SU-DHL-6 (cell line): Measurements from ENCODE around the gene SMIM33.
"Not testable (repeated sequence)": the region's sequence is repeated elsewhere in the genome, so short reads cannot be mapped to it uniquely, and the experiment has no call there.

Experiments
- H2AFZ ChIP-seq: fragments of 200-600 bp; sonication (generic); 2 replicates; pipeline ENCODE4 v1.6.1; 2014; ENCODE audit warnings: low read depth, mild to moderate bottlenecking, moderate library complexity, mixed read lengths, antibody characterized with exemption, low read length; ENCODE audit not compliant: severe bottlenecking
- H3F3A ChIP-seq: fragments of 200-600 bp; shearing (Covaris generic); 2 replicates; pipeline ENCODE4 v1.6.0; 2016; ENCODE audit warnings: antibody characterized with exemption, mild to moderate bottlenecking; ENCODE audit not compliant: insufficient read depth
- H3K27ac ChIP-seq: fragments of 200-600 bp; sonication (generic); 2 replicates; pipeline ENCODE4 v1.5.1; 2016; ENCODE audit warnings: low read depth, mild to moderate bottlenecking, low read length, moderate library complexity, mixed read lengths
- H3K27me3 ChIP-seq: fragments of 200-600 bp; sonication (generic), shearing (Covaris generic); 2 replicates; pipeline ENCODE4 v1.6.0; 2014; ENCODE audit warnings: mild to moderate bottlenecking, low read length
- H3K36me3 ChIP-seq: fragments of 200-600 bp; sonication (generic); 2 replicates; pipeline ENCODE4 v1.6.1; 2014; ENCODE audit warnings: mild to moderate bottlenecking, low read length, mixed read lengths
- H3K4me2 ChIP-seq: fragments of 300-600, 200-600 bp; shearing (Covaris generic), sonication (generic); 2 replicates; pipeline ENCODE4 v1.6.0; 2014; ENCODE audit warnings: low read length, low read depth, mild to moderate bottlenecking; ENCODE audit not compliant: poor library complexity, severe bottlenecking
- H3K4me3 ChIP-seq: fragments of 200-600 bp; sonication (generic); 2 replicates; pipeline ENCODE4 v1.5.1; 2014; ENCODE audit warnings: antibody characterized with exemption, low read length, mild to moderate bottlenecking, mixed read lengths; ENCODE audit not compliant: insufficient read depth, poor library complexity, severe bottlenecking
- H3K79me2 ChIP-seq: fragments of 200-600 bp; sonication (generic); 2 replicates; pipeline ENCODE4 v1.6.1; 2014; ENCODE audit warnings: mild to moderate bottlenecking, low read length, moderate library complexity; ENCODE audit not compliant: insufficient read depth
- H3K9ac ChIP-seq: fragments of 200-600 bp; sonication (generic); 2 replicates; pipeline ENCODE4 v1.7.0; 2014; ENCODE audit warnings: mild to moderate bottlenecking, low read length
- H3K9me2 ChIP-seq: fragments of 200-600 bp; sonication (generic); replicated peaks from 2 replicates; pipeline ENCODE4 v1.6.1; 2014; ENCODE audit warnings: low read length; ENCODE audit not compliant: insufficient read depth
- H3K9me3 ChIP-seq: fragments of 200-600 bp; sonication (generic); 2 replicates; pipeline ENCODE4 v1.6.1; 2014; ENCODE audit warnings: low read length, mixed read lengths; ENCODE audit not compliant: insufficient read depth
- H4K20me1 ChIP-seq: fragments of 200-600 bp; sonication (generic); 2 replicates; pipeline ENCODE4 v1.6.1; 2014; ENCODE audit warnings: low read depth, mild to moderate bottlenecking, antibody characterized with exemption, low read length, moderate library complexity, mixed read lengths
- EZH2phosphoT487 ChIP-seq: fragments of 200-600 bp; sonication (generic), shearing (Covaris generic); conservative IDR thresholded peaks from 2 replicates; pipeline ENCODE4 v1.6.1; 2018; ENCODE audit warnings: mild to moderate bottlenecking, antibody characterized with exemption, low read length, moderate library complexity, mixed read lengths
- TF ChIP-seq, protein P1 (sequence below): fragments of 200-600 bp; sonication (generic); IDR thresholded peaks from one replicate; pipeline ENCODE4 v1.5.1; 2017; ENCODE audit warnings: antibody characterized with exemption, mild to moderate bottlenecking, low read length, moderate library complexity; ENCODE audit not compliant: insufficient read depth, poor library complexity, severe bottlenecking

SMIM33 gene

DNA sequence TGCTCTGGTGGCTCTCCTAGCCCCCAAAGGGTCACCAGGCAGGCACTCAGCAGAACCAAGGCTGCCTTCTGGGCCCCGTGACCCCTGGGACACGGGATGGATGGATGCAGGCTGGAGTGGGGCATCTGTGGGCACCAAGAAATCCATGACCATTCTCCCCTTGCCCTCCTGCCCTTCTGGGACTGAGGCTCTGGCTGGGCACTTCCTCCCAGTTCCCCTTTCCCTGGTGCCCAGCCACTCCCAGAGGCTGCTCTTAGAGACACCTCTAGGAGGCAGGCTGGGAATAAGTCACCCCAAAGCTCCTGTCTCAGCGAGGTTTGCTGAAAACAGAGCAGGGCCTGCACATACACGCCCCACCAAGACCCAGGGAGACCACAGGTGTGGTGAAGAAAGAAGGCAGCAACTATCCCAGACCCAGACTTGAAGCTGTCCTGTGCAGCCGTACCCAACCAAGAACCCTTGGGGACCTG is 10.8 kb downstream of the SMIM33 start:
- Histone ChIP-seq H3K9me2 (no peaks in the 10 kb centered on the region), H3K4me3 (no peak overlapping the region), H3K36me3 (no peaks in the 10 kb centered on the region), H3K9me3 (no peaks in the 10 kb centered on the region), H4K20me1 (no peaks in the 10 kb centered on the region), H3K27ac (no peak overlapping the region), H2AFZ (no peak overlapping the region), H3K79me2 (no peaks in the 10 kb centered on the region), H3K27me3 (no peaks in the 10 kb centered on the region), H3K4me2 (no peak overlapping the region), H3K9ac (no peak overlapping the region), H3F3A (no peaks in the 10 kb centered on the region)
- TF ChIP-seq EZH2phosphoT487 = no peak
- TF ChIP-seq, protein P1, sequence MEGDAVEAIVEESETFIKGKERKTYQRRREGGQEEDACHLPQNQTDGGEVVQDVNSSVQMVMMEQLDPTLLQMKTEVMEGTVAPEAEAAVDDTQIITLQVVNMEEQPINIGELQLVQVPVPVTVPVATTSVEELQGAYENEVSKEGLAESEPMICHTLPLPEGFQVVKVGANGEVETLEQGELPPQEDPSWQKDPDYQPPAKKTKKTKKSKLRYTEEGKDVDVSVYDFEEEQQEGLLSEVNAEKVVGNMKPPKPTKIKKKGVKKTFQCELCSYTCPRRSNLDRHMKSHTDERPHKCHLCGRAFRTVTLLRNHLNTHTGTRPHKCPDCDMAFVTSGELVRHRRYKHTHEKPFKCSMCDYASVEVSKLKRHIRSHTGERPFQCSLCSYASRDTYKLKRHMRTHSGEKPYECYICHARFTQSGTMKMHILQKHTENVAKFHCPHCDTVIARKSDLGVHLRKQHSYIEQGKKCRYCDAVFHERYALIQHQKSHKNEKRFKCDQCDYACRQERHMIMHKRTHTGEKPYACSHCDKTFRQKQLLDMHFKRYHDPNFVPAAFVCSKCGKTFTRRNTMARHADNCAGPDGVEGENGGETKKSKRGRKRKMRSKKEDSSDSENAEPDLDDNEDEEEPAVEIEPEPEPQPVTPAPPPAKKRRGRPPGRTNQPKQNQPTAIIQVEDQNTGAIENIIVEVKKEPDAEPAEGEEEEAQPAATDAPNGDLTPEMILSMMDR = no peak

DNA sequence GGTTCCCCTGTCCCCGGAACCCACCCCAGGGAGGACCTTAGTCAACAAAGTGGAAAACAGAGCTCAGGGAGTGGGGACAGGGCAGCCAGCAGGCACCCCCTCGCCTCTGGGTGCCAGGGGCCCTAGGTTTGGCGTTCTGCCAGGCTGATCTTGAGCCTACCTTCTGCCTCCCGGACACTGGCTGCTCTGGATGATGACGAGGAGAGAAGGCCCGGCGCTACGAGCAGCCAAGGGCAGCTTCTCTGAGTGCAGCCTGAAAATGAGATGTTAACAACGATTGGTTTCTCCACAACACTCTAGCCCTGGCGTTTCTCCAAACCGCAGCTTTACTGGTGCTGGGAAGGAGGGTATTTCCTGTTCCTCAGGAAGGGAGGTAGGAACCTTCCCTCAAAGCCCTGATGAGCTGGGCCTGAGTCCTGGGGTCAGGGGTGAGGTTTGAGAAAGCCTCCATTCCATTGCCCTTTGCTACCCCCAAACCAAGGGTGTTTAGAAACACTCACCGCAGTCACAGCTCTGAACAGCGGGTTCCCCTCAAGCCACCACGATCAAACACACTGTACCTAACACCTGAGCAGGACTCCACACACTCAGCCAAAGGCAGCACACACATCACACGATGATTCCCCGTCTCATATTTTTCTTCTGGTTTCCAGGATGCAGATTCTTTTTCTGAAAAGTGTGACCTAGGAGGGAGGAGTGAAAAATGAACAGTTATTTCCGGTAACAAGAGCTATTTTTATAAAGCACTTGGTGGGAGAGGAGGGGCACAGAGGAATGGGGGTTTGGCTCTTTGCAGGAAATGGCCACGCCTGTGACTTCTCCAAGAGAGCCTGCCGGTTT is 11.5 kb downstream of the SMIM33 start, which contains the start of gene STING1:
STING1 (minus strand) TSS at position 709 of the 840 bp plus-strand sequence. CDS start 1,054 bp downstream, outside the sequence.
- H3K4me2 ChIP-seq = no peak within 1 kb of the TSS
- H3K27ac ChIP-seq = no peak within 1 kb of the TSS
- no peaks in the 10 kb centered on the region for H3K79me2 ChIP-seq
- H3K4me3 ChIP-seq = no peak within 1 kb of the TSS
- no peaks in the 10 kb centered on the region for H3K27me3 ChIP-seq
- H3K9me3 ChIP-seq = no peaks in the 10 kb centered on the region
- no peak within 1 kb of the TSS for H3K9ac ChIP-seq
- H3F3A ChIP-seq = no peaks in the 10 kb centered on the region
- TF ChIP-seq, protein P1 = no peak
- TF ChIP-seq EZH2phosphoT487 = no peak
- H4K20me1 ChIP-seq = no peaks in the 10 kb centered on the region
- H3K9me2 ChIP-seq = no peaks in the 10 kb centered on the region
- no peaks in the 10 kb centered on the region for H3K36me3 ChIP-seq
- H2AFZ ChIP-seq = no peak within 1 kb of the TSS

DNA sequence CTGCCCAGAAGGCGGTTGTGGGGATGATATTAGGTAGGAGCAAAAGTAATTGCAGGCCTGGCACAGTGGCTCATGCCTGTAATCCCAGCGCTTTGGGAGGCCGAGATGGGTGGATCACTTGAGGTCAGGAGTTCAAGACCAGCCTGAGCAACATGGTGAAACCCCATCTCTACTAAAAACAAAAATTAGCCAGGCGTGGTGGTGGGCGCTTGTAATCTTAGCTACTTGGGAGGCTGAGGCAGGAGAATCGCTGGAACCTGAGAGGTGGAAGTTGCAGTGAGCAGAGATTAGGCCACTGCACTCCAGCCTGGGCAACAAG is 12.0 kb downstream of the SMIM33 start:
- H3K9ac ChIP-seq, H2AFZ ChIP-seq, H3K27ac ChIP-seq, H3K4me3 ChIP-seq, H3K4me2 ChIP-seq, H3K79me2 ChIP-seq, H4K20me1 ChIP-seq, H3F3A ChIP-seq, H3K36me3 ChIP-seq, H3K9me2 ChIP-seq, H3K9me3 ChIP-seq, H3K27me3 ChIP-seq: not testable (repeated sequence)

DNA sequence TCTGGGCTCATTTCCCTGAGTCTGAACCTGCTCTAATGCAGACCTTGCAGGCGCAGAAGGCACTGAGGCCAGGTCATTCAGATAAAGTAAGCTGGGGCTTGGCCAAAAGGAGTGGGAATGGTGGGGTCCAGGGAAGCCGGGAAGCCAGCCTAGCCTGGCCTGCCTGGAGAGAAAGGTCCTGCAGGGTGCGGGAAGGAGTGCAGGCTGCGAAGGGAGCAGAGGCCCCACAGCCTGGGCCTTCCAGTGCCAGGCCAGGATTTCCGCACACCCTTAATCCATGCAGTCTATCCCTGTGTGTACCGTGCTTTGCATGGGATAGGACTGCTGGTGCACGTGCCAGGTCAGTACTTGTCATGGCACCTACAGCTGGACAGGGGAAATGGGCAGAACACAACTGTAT is 15.4 kb downstream of the SMIM33 start:
- Histone ChIP-seq H3K9me2 (no peaks in the 10 kb centered on the region), H3K9me3 (no peaks in the 10 kb centered on the region), H4K20me1 (no peaks in the 10 kb centered on the region), H3K36me3 (no peaks in the 10 kb centered on the region), H3F3A (no peaks in the 10 kb centered on the region), H3K9ac (no peak overlapping the region), H2AFZ (no peak overlapping the region), H3K27ac (no peak overlapping the region), H3K27me3 (no peaks in the 10 kb centered on the region), H3K4me3 (no peak overlapping the region), H3K4me2 (no peak overlapping the region), H3K79me2 (no peaks in the 10 kb centered on the region)
- TF ChIP-seq, protein P1 = no peak
- no peak for TF ChIP-seq EZH2phosphoT487
